HepG2 (cell line): ENCODE measurements around the gene CALU. TPM values are rescaled to one million over a fixed set of nuclear protein-coding genes. Genes with fewer than 3 reads are reported as not detected.

Experiments
- ATAC-seq: fragments of 200-7000 bp; cut with Tn5 transposase; 3 replicates; pipeline ENCODE4 v1.9.1; 2020; ENCODE audit warnings: mild to moderate bottlenecking, moderate library complexity
- BruUV-seq: library from RNA; stranded (reverse); fragments of 400-500 nt; replicated peaks from 2 replicates; lab custom pipeline; 2021; lab: Mats Ljungman, UMichigan
- CTCF ChIA-PET: fragments of 300-600 bp; formaldehyde crosslinking; extraction: SDS; loops from one replicate; lab custom pipeline; 2021; ENCODE audit warnings: low total read pairs, inconsistent platforms, low intra/inter-chr PET ratio; lab: Yijun Ruan, JAX
- POLR2A ChIA-PET: fragments of 350-600 bp; sonication (Branson Sonifier 250); formaldehyde crosslinking; loops from one replicate; lab custom pipeline; 2020; ENCODE audit warnings: antibody characterized with exemption, inconsistent platforms; lab: Yijun Ruan, JAX
- DNase-seq: peaks from one replicate; pipeline ENCODE4 v3.0.0-alpha.2; 2015; ENCODE audit warnings: low spot score
- FAIRE-seq: peaks from 3 replicates; lab custom pipeline; 2011; peaks lifted over from hg19 to GRCh38; lab: Jason Lieb, UNC
- H2AFZ ChIP-seq: one replicate; pipeline ENCODE4 v1.6.1; 2011; ENCODE audit warnings: low read length, inconsistent platforms
- H3K27ac ChIP-seq: fragments of 300-600 bp; 3 replicates; pipeline ENCODE4 v1.8.0; 2011; ENCODE audit warnings: mixed run types, mild to moderate bottlenecking, mixed read lengths, low read length, inconsistent platforms; ENCODE audit not compliant: insufficient read depth; ENCODE audit errors: extremely low read length
- H3K27me3 ChIP-seq, 2 experiments: fragments of 200-600 bp in 1 of 2; 2 replicates in 1 of 2; 3 replicates in 1 of 2; pipeline versions ENCODE4 v1.6.0 to v1.8.0; 2011; ENCODE audit warnings: low read length in 2 of 2, mild to moderate bottlenecking in 2 of 2, moderate library complexity in 2 of 2, inconsistent platforms in 1 of 2; ENCODE audit not compliant: insufficient read depth in 2 of 2, control insufficient read depth in 1 of 2
- H3K36me3 ChIP-seq, 2 experiments: fragments of 200-600 bp in 1 of 2; replicated peaks in 1 of 2; 2 replicates in 1 of 2; 3 replicates in 1 of 2; pipeline versions ENCODE4 v1.5.1 to v1.8.0; 2011; ENCODE audit warnings: low read length in 2 of 2, inconsistent platforms in 1 of 2; ENCODE audit not compliant: insufficient read depth in 2 of 2, control insufficient read depth in 1 of 2
- H3K4me1 ChIP-seq: 2 replicates; pipeline ENCODE4 v1.5.1; 2012; ENCODE audit warnings: low read length, inconsistent platforms; ENCODE audit not compliant: insufficient read depth
- H3K4me2 ChIP-seq: 2 replicates; pipeline ENCODE4 v1.6.0; 2011; ENCODE audit warnings: low read depth, low read length, inconsistent platforms
- H3K4me3 ChIP-seq, 3 experiments: fragments of 200-600 bp in 1 of 3; sonication (generic), shearing (Covaris generic) in 1 of 3; replicated peaks in 1 of 3; 2 replicates each; pipeline ENCODE4 v1.5.1; 2011 to 2016; ENCODE audit warnings: low read length in 3 of 3, inconsistent platforms in 2 of 3, low read depth in 2 of 3, mild to moderate bottlenecking in 2 of 3, control low read depth in 1 of 3, mixed read lengths in 1 of 3; ENCODE audit not compliant: insufficient read depth in 1 of 3
- H3K79me2 ChIP-seq: one replicate; pipeline ENCODE4 v1.6.1; 2011; ENCODE audit warnings: low read length, inconsistent platforms; ENCODE audit not compliant: insufficient read depth
- H3K9ac ChIP-seq: 2 replicates; pipeline ENCODE4 v1.6.0; 2011; ENCODE audit warnings: mild to moderate bottlenecking, low read depth, low read length, inconsistent platforms; ENCODE audit not compliant: insufficient read depth
- H3K9me3 ChIP-seq: 2 replicates; pipeline ENCODE4 v1.5.1; 2012; ENCODE audit warnings: mild to moderate bottlenecking, low read length
- H4K20me1 ChIP-seq: 2 replicates; pipeline ENCODE4 v1.6.0; 2011; ENCODE audit warnings: inconsistent platforms, mild to moderate bottlenecking, low read length, moderate library complexity; ENCODE audit not compliant: insufficient read depth
- GMEB1 ChIP-seq: sonication (generic); formaldehyde crosslinking; IDR thresholded peaks from 2 replicates; pipeline ENCODE4 v1.5.1; 2020; ENCODE audit warnings: missing genetic modification reagents, mild to moderate bottlenecking, borderline replicate concordance
- GZF1 ChIP-seq: sonication (generic); formaldehyde crosslinking; IDR thresholded peaks from 2 replicates; pipeline ENCODE4 v1.5.1; 2020; ENCODE audit warnings: mild to moderate bottlenecking, missing genetic modification reagents
- KDM5B ChIP-seq: sonication (generic); formaldehyde crosslinking; IDR thresholded peaks from 2 replicates; pipeline ENCODE4 v1.4.0; 2020; ENCODE audit warnings: missing genetic modification reagents, mild to moderate bottlenecking, borderline replicate concordance
- MAFF ChIP-seq: IDR thresholded peaks from 2 replicates; pipeline ENCODE4 v1.6.1; 2011; ENCODE audit warnings: low read depth, low read length, improper control_type of control experiment
- MAFK ChIP-seq, 2 experiments: IDR thresholded peaks in 1 of 2; conservative IDR thresholded peaks in 1 of 2; 2 replicates each; pipeline ENCODE4 v1.6.1; 2011; ENCODE audit warnings: improper control_type of control experiment in 2 of 2, low read length in 2 of 2
- ONECUT2 ChIP-seq: sonication (generic); formaldehyde crosslinking; IDR thresholded peaks from 2 replicates; pipeline ENCODE4 v1.4.0; 2020; ENCODE audit warnings: missing genetic modification reagents
- ZNF598 ChIP-seq: sonication (generic); formaldehyde crosslinking; IDR thresholded peaks from 2 replicates; pipeline ENCODE4 v1.5.1; 2020; ENCODE audit warnings: mild to moderate bottlenecking, missing genetic modification reagents, borderline replicate concordance
- ZNF773 ChIP-seq: sonication (generic); formaldehyde crosslinking; IDR thresholded peaks from 2 replicates; pipeline ENCODE4 v1.4.0; 2020; ENCODE audit warnings: missing genetic modification reagents, borderline replicate concordance
- WGBS: methylation state at CpG from one replicate; pipeline ENCODE4 v1.1.6; 2017; ENCODE audit warnings: low lambda C conversion rate; 5-methylcytosine and 5-hydroxymethylcytosine counted together
- in situ Hi-C: cut with HindIII; loops from 2 replicates; pipeline ENCODE4 v1.10.0; 2017; ENCODE audit warnings: low pct_unique_long_range_greater_than_20kb; ENCODE audit not compliant: extremely low pct_ligation_motif_present
- intact Hi-C: fragments of 100-400 bp; cut with micrococcal nuclease; formaldehyde crosslinking; loops from one replicate; pipeline ENCODE4 v1.10.0; 2022; ENCODE audit not compliant: unreplicated experiment
- polyA plus RNA-seq, 8 experiments: library from polyadenylated mRNA; depleted of rRNA in 3 of 8; stranded (reverse) in 7 of 8; unstranded in 1 of 8; fragments of >200 nt; fragmentation: Illumina TruSeq in 4 of 8; extraction: Trizol in 4 of 8; gene quantifications; 2 replicates each; pipeline versions ENCODE4 v1.2.1 to v1.2.3, GENCODE V29; 2011 to 2016; ENCODE audit warnings: low read depth in 4 of 8, missing spikeins in 1 of 8, mixed read lengths in 1 of 8; ENCODE audit not compliant: insufficient read depth in 1 of 8
- total RNA-seq, 5 experiments: library from RNA; depleted of rRNA; stranded (reverse); fragments of >200 nt; fragmentation: Illumina TruSeq; extraction: Trizol; gene quantifications; 2 replicates each; pipeline ENCODE4 v1.2.3, GENCODE V29; 2016; ENCODE audit warnings: low read depth in 1 of 5

CALU gene
- total and polyA plus RNA-seq, 2 of the 13 experiments (the other 11 are each of a cell fraction or from before 2014, with no cell fraction given), result 198 to 252 TPM

- 56% methylated on average over 7 of the region's 7 CpGs for WGBS
- no peaks in the 10 kb centered on the region for H3K36me3 ChIP-seq
- H3K27me3 ChIP-seq, result peaks cover 4 to 67% of the 10 kb centered on the region in 2 experiments; a peak in 4 of 5 replicates
- intact Hi-C loops (no loop called here), in situ Hi-C loops (no loop called here)
- CTCF ChIA-PET, result no interaction called here
- H3K4me2 ChIP-seq, result no peak overlapping the region
- H4K20me1 ChIP-seq, result no peaks in the 10 kb centered on the region; the same call in 1 of the 2 replicates
- POLR2A ChIA-PET, result no interaction called here
- no peaks in the 10 kb centered on the region for H3K4me1 ChIP-seq
- no TSS peak for BruUV-seq
- no peaks in the 10 kb centered on the region for H3K9me3 ChIP-seq
- FAIRE-seq (no peak), DNase-seq (no peak), ATAC-seq (no peak)
- H3K27ac ChIP-seq, result no peak overlapping the region
- TF ChIP-seq GMEB1 (CRISPR knock-in tag) (no peak), KDM5B (CRISPR knock-in tag) (no peak), MAFF (0 out of 2 replicates have a peak, but pooled peaks have one; percentile 24), GZF1 (no peak), MAFK (conservative IDR thresholded peaks at IDR 0.05 in 1 of 2, IDR thresholded peaks at IDR 0.05 in 1 of 2; ENCODE audit: low read length in 2 of 2) (peak; percentile 35 to 55; a peak in 3 of 4 replicates), ONECUT2 (CRISPR knock-in tag) (no peak), ZNF598 (CRISPR knock-in tag) (no peak), ZNF773 (no peak)
- H3K79me2 ChIP-seq, result no peaks in the 10 kb centered on the region
- H2AFZ ChIP-seq, result no peak overlapping the region
- H3K4me3 ChIP-seq, result no peak overlapping the region
- H3K9ac ChIP-seq, result no peak overlapping the region
Measured at GRCh38 chr7:128815289-128815942, 76.3 kb downstream of the CALU start.
